Loucy (cell line): Measurements from ENCODE around the gene SPOCK2.

Source experiments
- H2AFZ ChIP-seq: fragments of 200-600 bp; sonication (generic); 2 replicates; pipeline ENCODE4 v1.6.0; 2016; ENCODE audit warnings: antibody characterized with exemption, mild to moderate bottlenecking, low read length, moderate library complexity
- H3F3A ChIP-seq: fragments of 200-600 bp; 2 replicates; pipeline ENCODE4 v1.6.0; 2016; ENCODE audit warnings: antibody characterized with exemption, low read depth, mild to moderate bottlenecking
- H3K27me3 ChIP-seq: fragments of 200-600 bp; sonication (generic); 2 replicates; pipeline ENCODE4 v1.6.1; 2014; ENCODE audit warnings: low read length, mild to moderate bottlenecking; ENCODE audit not compliant: insufficient read depth, poor library complexity, severe bottlenecking
- H3K36me3 ChIP-seq: fragments of 200-600 bp; sonication (generic); 2 replicates; pipeline ENCODE4 v1.6.1; 2016; ENCODE audit warnings: low read length; ENCODE audit not compliant: insufficient read depth
- H3K4me1 ChIP-seq: fragments of 200-600 bp; sonication (generic); 2 replicates; pipeline ENCODE4 v1.5.1; 2014; ENCODE audit warnings: low read length, mild to moderate bottlenecking; ENCODE audit not compliant: insufficient read depth, poor library complexity, severe bottlenecking
- H3K4me2 ChIP-seq: fragments of 200-600 bp; sonication (generic); 2 replicates; pipeline ENCODE4 v1.6.0; 2014; ENCODE audit warnings: antibody characterized with exemption, low read length, low read depth, mild to moderate bottlenecking; ENCODE audit not compliant: poor library complexity, severe bottlenecking
- H3K4me3 ChIP-seq: fragments of 200-600 bp; sonication (generic); 2 replicates; pipeline ENCODE4 v1.5.1; 2014; ENCODE audit warnings: low read length, mild to moderate bottlenecking, mixed read lengths; ENCODE audit not compliant: poor library complexity, severe bottlenecking
- H3K79me2 ChIP-seq: fragments of 200-600 bp; sonication (generic); 2 replicates; pipeline ENCODE4 v1.6.1; 2014; ENCODE audit warnings: low read length; ENCODE audit not compliant: insufficient read depth
- H3K9ac ChIP-seq: fragments of 200-600 bp; sonication (generic); 2 replicates; pipeline ENCODE4 v1.6.0; 2014; ENCODE audit warnings: mild to moderate bottlenecking, low read depth, low read length, moderate library complexity; ENCODE audit not compliant: poor library complexity, severe bottlenecking
- H3K9me2 ChIP-seq: fragments of 200-600 bp; sonication (generic); replicated peaks from 2 replicates; pipeline ENCODE4 v1.6.1; 2016; ENCODE audit warnings: low read depth, low read length, mixed read lengths
- H3K9me3 ChIP-seq: fragments of 200-600 bp; sonication (generic); 2 replicates; pipeline ENCODE4 v1.6.1; 2014; ENCODE audit warnings: mild to moderate bottlenecking, antibody characterized with exemption, low read length, low read depth; ENCODE audit not compliant: insufficient read depth
- H4K20me1 ChIP-seq: fragments of 200-600 bp; sonication (generic); 2 replicates; pipeline ENCODE4 v1.6.0; 2014; ENCODE audit warnings: antibody characterized with exemption, low read length, mild to moderate bottlenecking; ENCODE audit not compliant: insufficient read depth, poor library complexity, severe bottlenecking
- CTCF ChIP-seq: fragments of 200-600 bp; sonication (generic); conservative IDR thresholded peaks from 2 replicates; pipeline ENCODE4 v1.5.1; 2014; ENCODE audit warnings: mild to moderate bottlenecking, antibody characterized with exemption, low read length
- EZH2phosphoT487 ChIP-seq: fragments of 200-600 bp; IDR thresholded peaks from 2 replicates; pipeline ENCODE4 v1.6.1; 2018; ENCODE audit warnings: antibody characterized with exemption, mild to moderate bottlenecking, moderate library complexity, borderline replicate concordance

The SPOCK2 gene

GRCh38 chr10:72098836-72099599 lies 10.7 kb upstream of the SPOCK2 start:
- Histone ChIP-seq H3K9me3 (no peaks in the 10 kb centered on the region), H3K9me2 (no peaks in the 10 kb centered on the region), H3K27me3 (no peaks in the 10 kb centered on the region), H3K9ac (no peak overlapping the region), H3K79me2 (no peaks in the 10 kb centered on the region), H3F3A (no peaks in the 10 kb centered on the region; the same call in 1 of the 2 replicates), H2AFZ (no peak overlapping the region), H4K20me1 (no peaks in the 10 kb centered on the region), H3K4me2 (no peak overlapping the region), H3K4me1 (peaks cover 6% of the 10 kb centered on the region), H3K36me3 (peaks cover 57% of the 10 kb centered on the region), H3K4me3 (no peak overlapping the region)
- TF ChIP-seq EZH2phosphoT487 (no peak), CTCF (no peak)

- no peak overlapping the region for H3K9ac ChIP-seq
- no peak overlapping the region for H2AFZ ChIP-seq
- TF ChIP-seq CTCF (no peak), EZH2phosphoT487 (no peak)
- peaks cover 56% of the 10 kb centered on the region for H3K36me3 ChIP-seq
- no peaks in the 10 kb centered on the region for H4K20me1 ChIP-seq
- peaks cover 6% of the 10 kb centered on the region for H3K4me1 ChIP-seq
- no peaks in the 10 kb centered on the region for H3K79me2 ChIP-seq
- no peaks in the 10 kb centered on the region for H3K9me2 ChIP-seq
- H3K4me3 ChIP-seq, result no peak overlapping the region
- H3K9me3 ChIP-seq, result no peaks in the 10 kb centered on the region
- no peaks in the 10 kb centered on the region for H3K27me3 ChIP-seq
- H3F3A ChIP-seq, result no peaks in the 10 kb centered on the region; the same call in 1 of the 2 replicates
- H3K4me2 ChIP-seq, result no peak overlapping the region
These were observed 10.0 kb upstream of the SPOCK2 start for GRCh38 chr10:72098301-72098835.

- H3K9me2 ChIP-seq, result no peaks in the 10 kb centered on the region
- H3K4me2 ChIP-seq, result no peak overlapping the region
- H3F3A ChIP-seq, result no peaks in the 10 kb centered on the region; the same call in 1 of the 2 replicates
- no peaks in the 10 kb centered on the region for H4K20me1 ChIP-seq
- no peak overlapping the region for H2AFZ ChIP-seq
- H3K9me3 ChIP-seq, result no peaks in the 10 kb centered on the region
- H3K4me3 ChIP-seq, result no peak overlapping the region
- H3K4me1 ChIP-seq, result peaks cover 6% of the 10 kb centered on the region
- no peak overlapping the region for H3K9ac ChIP-seq
- H3K79me2 ChIP-seq, result no peaks in the 10 kb centered on the region
- H3K36me3 ChIP-seq, result peaks cover 57% of the 10 kb centered on the region
- H3K27me3 ChIP-seq, result no peaks in the 10 kb centered on the region
- TF ChIP-seq CTCF, result no peak
- TF ChIP-seq EZH2phosphoT487, result no peak
These were observed 9.3 kb upstream of the SPOCK2 start for GRCh38 chr10:72097448-72098300.
